ENCODE results near the gene FOXK1. TPM values are rescaled to one million over a fixed set of nuclear protein-coding genes. Genes with fewer than 3 reads are reported as not detected.

Gene FOXK1
- total RNA-seq, 2 donors from 2014 or later: 34.3 to 62.4 TPM

GRCh38 chr7:4786015-4786414, 103.9 kb downstream of the FOXK1 start:
- DNase-seq (ENCODE audit: low spot score) (no peak), ATAC-seq (ENCODE audit: insufficient number of reproducible peaks, low FRiP score, low read depth) (no peak)
- no peak overlapping the region for H3K4me3 ChIP-seq
- TF ChIP-seq, protein P1, sequence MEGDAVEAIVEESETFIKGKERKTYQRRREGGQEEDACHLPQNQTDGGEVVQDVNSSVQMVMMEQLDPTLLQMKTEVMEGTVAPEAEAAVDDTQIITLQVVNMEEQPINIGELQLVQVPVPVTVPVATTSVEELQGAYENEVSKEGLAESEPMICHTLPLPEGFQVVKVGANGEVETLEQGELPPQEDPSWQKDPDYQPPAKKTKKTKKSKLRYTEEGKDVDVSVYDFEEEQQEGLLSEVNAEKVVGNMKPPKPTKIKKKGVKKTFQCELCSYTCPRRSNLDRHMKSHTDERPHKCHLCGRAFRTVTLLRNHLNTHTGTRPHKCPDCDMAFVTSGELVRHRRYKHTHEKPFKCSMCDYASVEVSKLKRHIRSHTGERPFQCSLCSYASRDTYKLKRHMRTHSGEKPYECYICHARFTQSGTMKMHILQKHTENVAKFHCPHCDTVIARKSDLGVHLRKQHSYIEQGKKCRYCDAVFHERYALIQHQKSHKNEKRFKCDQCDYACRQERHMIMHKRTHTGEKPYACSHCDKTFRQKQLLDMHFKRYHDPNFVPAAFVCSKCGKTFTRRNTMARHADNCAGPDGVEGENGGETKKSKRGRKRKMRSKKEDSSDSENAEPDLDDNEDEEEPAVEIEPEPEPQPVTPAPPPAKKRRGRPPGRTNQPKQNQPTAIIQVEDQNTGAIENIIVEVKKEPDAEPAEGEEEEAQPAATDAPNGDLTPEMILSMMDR (IDR thresholded peaks at IDR 0.05): no peak
- no peaks in the 10 kb centered on the region for H3K4me1 ChIP-seq (ENCODE audit: control insufficient read depth in 1 of 2, low read depth in 2 of 2)
- H3K27ac ChIP-seq: no peak overlapping the region
- H3K36me3 ChIP-seq: peaks cover 88% of the 10 kb centered on the region
- no peaks in the 10 kb centered on the region for H3K9me3 ChIP-seq
- H3K27me3 ChIP-seq (replicated peaks; ENCODE audit: insufficient read depth): no peaks in the 10 kb centered on the region

- DNase-seq (ENCODE audit: low spot score): no peak
- Histone ChIP-seq H3K9me3 (no peaks in the 10 kb centered on the region), H3K4me3 (no peak overlapping the region), H3K27me3 (replicated peaks; ENCODE audit: insufficient read depth) (no peaks in the 10 kb centered on the region), H3K27ac (no peak overlapping the region), H3K4me1 (ENCODE audit: control insufficient read depth in 1 of 2, low read depth in 2 of 2) (no peaks in the 10 kb centered on the region), H3K36me3 (peaks cover 84% of the 10 kb centered on the region)
- TF ChIP-seq, protein P1 (IDR thresholded peaks at IDR 0.05): no peak
- ATAC-seq (ENCODE audit: insufficient number of reproducible peaks, low FRiP score, low read depth): no peak
These were observed 105.4 kb downstream of the FOXK1 start for GRCh38 chr7:4787541-4787940.

DNA sequence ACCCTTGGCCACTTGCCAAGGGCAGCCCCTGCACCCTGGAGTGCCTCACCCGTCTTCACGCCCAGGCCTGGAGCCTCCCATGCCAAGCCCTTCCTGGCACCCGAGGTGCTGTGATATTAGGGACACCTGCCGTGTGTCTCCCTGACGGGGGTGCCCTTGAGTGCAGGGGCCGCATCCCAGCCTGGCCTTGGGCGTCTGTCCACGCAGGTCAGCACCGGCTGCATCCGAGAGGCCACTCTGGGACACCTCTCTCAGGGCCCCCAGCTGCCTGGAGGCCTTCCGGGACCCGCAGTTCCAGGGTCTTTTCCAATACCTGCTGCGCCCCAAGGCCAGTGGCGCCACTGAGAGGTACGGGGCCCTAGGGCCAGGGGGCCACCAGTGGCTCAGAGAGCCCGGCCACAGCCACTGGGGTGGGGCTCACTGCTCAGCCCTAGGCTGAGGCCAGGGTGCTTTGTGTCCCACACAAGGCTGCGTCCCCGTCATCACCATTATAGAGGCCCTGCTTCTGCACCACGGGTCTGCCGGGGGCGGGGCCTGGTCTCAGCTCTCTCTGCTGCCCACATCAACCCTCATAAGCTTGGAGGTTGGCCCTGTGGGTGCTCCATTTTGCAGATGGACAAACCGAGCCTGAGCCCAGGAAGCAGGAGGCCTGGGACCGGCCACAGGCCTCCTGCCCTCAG, 106.0 kb downstream of the FOXK1 start:
- H3K9me3 ChIP-seq: no peaks in the 10 kb centered on the region
- DNase-seq (ENCODE audit: low spot score): no peak
- TF ChIP-seq, protein P1 (IDR thresholded peaks at IDR 0.05): no peak
- H3K4me1 ChIP-seq (ENCODE audit: control insufficient read depth in 1 of 2, low read depth in 2 of 2): no peaks in the 10 kb centered on the region
- no peak for ATAC-seq (ENCODE audit: insufficient number of reproducible peaks, low FRiP score, low read depth)
- H3K4me3 ChIP-seq: no peak overlapping the region
- no peak overlapping the region for H3K27ac ChIP-seq
- peaks cover 78% of the 10 kb centered on the region for H3K36me3 ChIP-seq
- H3K27me3 ChIP-seq (replicated peaks; ENCODE audit: insufficient read depth): no peaks in the 10 kb centered on the region

DNA sequence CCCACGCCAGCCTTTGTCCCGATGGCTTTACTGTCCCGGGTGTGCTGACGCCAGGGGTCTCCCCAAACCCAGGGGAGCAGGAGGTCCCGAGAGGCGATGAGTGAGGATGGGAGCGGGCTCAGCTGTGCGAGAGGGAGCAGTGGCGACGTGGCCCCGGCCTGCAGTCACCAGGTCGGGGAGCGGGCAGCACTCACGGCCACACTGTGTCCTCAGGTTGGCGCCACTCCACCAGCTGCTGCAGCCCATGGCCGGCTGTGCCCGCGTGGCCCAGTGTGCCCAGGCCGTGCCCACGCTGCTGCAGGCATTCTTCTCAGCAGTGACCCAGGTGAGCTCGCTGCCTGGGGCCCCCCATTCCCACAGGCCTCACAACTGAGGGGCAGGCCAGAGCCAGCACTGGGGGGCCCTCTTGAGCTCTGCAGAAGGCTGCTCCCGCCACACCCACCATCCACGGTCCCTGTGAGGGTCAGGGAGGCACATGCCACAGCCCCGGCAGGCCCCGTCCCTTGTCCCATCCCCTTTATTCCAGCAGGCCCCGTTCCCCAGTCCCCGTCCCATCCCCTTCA, 106.6 kb downstream of the FOXK1 start:
- H3K27me3 ChIP-seq (replicated peaks; ENCODE audit: insufficient read depth): no peaks in the 10 kb centered on the region
- H3K36me3 ChIP-seq: peaks cover 73% of the 10 kb centered on the region
- H3K9me3 ChIP-seq: no peaks in the 10 kb centered on the region
- TF ChIP-seq, protein P1 (IDR thresholded peaks at IDR 0.05): no peak
- ATAC-seq (ENCODE audit: insufficient number of reproducible peaks, low FRiP score, low read depth) (no peak), DNase-seq (ENCODE audit: low spot score) (no peak)
- H3K4me3 ChIP-seq: no peak overlapping the region
- H3K4me1 ChIP-seq (ENCODE audit: control insufficient read depth in 1 of 2, low read depth in 2 of 2): no peaks in the 10 kb centered on the region
- no peak overlapping the region for H3K27ac ChIP-seq

GRCh38 chr7:4789194-4790077, 107.3 kb downstream of the FOXK1 start:
- no peaks in the 10 kb centered on the region for H3K4me1 ChIP-seq (ENCODE audit: control insufficient read depth in 1 of 2, low read depth in 2 of 2)
- H3K27me3 ChIP-seq (replicated peaks; ENCODE audit: insufficient read depth): no peaks in the 10 kb centered on the region
- H3K9me3 ChIP-seq: no peaks in the 10 kb centered on the region
- ATAC-seq (ENCODE audit: insufficient number of reproducible peaks, low FRiP score, low read depth) (no peak), DNase-seq (ENCODE audit: low spot score) (no peak)
- no peak overlapping the region for H3K27ac ChIP-seq
- TF ChIP-seq, protein P1 (IDR thresholded peaks at IDR 0.05): no peak
- H3K4me3 ChIP-seq: no peak overlapping the region
- peaks cover 65% of the 10 kb centered on the region for H3K36me3 ChIP-seq
